HG02973 (cell line): ENCODE data around the gene KIF1B.
"Not testable (repeated sequence)": the region's sequence is repeated elsewhere in the genome, so short reads cannot be mapped to it uniquely, and the experiment has no call there.

Source experiments
- ATAC-seq: cut with Tn5 transposase; IDR thresholded peaks from one replicate; pipeline ENCODE4 v1.9.1; 2021; ENCODE audit warnings: moderate library complexity; ENCODE audit not compliant: unreplicated experiment

KIF1B gene

DNA sequence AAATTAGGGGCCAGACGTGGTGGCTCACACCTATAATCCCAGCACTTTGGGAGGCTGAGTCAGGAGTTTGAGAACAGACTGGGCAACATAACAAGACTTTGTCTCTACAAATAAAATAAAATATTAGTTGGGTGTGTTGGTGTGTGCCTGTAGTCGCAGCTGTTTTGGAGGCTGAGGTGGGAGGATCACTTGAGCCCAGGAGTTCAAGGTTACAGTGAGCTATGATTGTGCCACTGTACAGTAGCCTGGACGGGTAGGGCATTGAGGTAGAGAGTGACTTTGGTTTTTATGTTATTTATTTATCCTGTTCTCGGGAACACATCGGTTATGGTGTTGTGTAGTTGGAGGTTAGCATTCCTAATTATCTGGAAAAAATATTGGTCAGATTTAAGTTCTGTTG, 19.5 kb downstream of the KIF1B start:
- no peak for ATAC-seq

DNA sequence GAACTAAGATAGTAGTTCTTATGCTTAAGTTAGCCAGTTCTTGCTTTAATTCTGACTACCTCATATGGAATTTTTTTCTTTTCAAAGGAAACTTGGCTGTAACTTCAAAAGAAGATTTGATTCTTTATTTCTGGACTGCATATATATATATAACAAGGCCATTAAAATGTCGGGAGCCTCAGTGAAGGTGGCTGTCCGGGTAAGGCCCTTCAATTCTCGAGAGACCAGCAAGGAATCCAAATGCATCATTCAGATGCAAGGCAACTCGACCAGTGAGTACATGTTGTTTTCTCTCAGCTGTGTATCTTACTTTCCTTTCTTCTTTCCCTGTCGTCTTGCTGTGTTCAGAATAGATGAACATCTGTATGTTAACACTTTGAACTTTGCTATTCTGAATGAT, 21.8 kb downstream of the KIF1B start:
- ATAC-seq, result no peak

DNA sequence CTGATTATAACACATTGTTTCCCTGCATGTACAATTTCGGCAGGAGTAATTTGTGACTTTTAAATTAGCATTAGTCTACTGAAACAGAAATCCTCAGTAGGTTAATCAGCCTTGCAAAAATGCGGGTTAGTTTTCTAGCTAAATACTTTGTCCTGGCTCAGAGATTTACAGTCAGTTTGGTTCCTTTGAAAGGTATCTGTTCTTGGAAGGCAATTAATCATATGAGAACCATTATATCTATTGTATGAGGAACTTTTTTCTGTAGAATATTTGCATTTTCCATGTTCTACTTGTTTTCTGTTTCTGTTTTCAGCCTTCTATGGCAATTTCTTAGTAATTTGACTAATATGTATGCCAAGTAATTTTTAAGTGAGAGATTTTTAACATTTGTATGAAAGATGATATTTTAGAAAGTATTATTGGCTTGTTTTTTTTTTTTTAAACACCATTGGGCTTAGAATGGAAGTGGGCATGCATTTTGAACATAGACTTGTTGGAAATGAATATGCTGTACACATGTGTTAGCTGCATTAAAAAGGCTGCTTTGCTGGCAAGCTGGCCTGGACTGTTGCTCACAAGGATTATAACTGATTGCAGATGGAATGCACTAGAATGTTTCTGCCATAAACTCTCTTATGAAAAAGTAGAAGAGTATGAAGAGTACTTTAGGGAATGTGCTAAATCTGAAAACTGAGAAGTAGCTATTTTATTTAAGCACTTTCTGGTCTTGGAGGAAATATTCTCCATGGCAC, 26.2 kb downstream of the KIF1B start:
- ATAC-seq, result no peak

DNA sequence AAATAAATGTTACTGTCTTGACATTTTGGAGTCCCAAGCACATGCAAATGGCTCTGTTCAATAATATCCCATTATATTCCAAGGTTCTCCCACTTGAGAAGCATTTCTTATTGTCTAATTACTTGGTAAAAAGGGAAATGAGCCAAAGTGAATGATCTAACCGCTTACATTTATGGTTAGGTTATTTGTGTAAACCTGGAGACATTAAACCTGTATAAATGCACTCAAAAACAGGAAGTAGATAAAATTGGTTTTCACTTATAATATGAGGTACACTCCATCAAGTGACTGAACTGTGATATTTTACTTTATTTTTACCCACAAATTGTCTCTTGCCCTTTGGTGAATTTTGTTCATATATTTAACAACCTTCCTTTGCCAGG, 26.8 kb downstream of the KIF1B start:
- no peak for ATAC-seq

DNA sequence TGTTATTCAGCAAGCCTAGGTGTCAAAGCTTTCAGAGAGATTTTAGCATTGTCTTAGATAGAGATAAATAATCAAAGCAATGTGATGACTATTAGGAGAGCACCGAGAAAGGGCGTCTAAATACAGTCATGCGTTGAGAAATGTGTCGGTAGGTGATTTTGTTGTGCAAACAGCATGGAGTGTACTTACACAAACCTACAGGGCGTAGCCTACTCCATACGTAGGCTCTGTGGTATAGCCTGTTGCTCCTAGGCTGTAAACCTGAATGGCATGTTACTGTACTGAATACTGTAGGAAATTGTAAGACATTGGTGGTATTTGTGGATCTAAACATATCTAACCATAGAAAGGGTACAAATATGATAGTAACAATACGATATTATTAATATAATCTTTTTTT, 31.8 kb downstream of the KIF1B start:
- no peak for ATAC-seq

DNA sequence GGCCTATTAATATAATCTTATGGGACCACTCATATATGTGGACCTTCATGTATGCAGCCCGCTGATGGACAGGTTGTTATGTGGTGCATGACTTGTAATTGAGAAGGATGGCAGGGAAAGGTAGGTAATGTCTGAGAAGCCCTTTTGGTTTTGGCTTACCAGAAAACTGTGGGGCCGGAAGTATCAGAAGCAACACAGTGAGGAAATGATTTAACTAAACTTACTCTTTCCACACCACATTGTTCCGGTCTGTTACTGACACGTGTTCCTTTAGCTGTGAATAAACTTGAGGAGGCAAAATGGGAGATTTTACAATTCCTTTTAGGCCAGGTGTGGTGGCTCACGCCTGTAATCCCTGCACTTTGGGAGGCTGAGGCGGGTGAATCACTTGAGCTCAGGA, 32.4 kb downstream of the KIF1B start:
- ATAC-seq, result no peak

DNA sequence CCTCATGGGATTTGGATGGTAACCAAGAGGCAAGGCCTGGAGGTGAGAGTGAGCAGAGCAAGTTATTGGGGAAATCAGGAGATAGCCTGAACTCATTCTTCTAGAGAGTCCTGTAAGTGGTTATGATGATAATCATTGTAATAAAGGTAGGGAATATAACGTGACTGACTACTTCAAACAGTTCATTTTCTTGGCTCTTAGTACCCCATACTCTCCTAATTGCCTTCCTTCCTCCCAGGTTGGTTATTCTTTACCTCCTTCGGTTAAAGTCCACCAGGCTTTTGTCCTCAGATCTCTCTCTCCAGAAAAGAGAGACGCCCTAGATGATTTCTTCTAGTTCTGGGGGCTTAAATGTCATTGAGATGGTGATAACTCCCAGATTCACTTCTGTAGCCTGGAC, 35.3 kb downstream of the KIF1B start:
- no peak for ATAC-seq

DNA sequence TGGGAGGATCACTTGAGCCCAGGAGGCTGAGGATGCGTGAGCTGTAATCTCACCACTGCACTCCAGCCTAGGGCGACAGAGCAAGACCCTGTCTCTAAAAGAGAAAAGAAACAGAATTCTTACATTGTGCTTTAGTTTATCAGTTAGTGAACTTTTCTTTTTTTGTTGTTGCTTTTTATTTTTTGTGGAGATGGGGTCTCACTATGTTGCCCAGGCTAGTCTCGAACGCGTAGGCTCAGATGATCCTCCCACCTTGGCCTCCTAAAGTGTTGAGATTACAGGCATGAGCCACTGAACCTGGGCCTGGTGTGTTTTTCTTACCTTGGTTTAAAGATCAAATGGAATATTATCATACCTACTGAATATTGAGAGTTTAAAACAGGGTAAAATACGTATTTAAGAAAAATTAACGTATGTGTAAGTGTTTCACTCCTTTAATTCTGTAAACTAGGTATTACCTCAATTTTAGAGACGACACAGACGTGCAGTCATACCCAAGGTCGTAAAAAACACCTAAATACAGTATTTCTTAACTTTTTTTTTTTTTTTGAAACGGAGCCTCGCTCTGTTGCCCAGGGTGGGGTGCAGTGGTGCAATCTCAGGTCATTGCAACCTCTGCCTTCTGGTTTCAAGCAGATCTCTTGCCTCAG, 39.6 kb downstream of the KIF1B start:
- no peak for ATAC-seq

DNA sequence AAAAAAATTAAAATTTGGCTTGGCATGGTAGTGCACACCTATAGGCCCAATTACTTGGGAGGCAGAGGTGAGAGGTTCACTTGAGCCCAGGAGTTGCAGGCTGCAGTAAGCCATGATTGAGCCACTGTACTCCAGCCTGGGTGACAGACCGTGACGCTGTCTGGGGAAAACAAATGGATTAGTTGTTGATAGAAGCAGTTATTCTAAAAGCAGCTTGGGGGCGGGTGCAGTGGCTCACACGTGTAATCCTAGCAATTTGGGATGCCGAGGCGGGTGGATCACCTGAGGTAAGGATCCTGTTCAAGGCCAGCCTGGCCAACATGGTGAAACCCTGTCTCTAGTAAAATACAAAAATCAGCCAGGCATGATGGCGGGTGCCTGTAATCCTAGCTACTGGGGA, 40.3 kb downstream of the KIF1B start:
- ATAC-seq, result no peak

DNA sequence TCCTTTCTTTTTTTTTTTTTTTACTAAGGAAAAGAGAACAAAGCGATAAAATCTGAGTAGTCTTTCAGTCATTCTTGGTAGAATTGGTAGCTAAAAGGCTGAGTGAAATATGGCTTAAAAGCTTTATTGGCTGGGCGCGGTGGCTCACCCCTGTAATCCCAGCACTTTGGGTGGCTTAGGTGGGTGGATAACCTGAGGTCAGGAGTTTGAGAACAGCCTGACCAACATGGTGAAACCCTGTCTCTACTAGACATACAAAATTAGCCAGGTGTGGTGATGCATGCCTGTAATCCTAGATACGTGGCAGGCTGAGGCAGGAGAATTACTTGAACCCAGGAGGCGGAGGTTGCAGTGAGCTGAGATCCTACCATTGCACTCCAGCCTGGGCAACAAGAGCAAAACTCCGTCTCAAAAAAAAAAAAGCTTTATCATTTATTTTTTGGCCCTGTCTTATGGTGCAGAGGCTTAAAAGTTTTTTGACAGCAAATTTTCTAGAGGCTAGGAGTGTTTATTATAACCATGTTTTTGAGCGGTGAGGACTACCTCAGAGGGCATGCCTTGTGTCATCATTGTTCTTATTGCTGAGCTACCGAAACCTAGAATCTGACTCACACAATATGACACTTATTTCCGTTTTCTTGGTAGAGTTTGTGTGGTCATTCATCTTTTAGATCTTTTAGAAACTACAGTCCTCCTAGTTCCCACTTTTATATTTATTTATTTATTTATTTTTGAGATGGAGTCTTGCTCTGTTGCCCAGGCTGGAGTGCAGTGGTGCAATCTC, 41.1 kb downstream of the KIF1B start:
- not testable (repeated sequence) for ATAC-seq

DNA sequence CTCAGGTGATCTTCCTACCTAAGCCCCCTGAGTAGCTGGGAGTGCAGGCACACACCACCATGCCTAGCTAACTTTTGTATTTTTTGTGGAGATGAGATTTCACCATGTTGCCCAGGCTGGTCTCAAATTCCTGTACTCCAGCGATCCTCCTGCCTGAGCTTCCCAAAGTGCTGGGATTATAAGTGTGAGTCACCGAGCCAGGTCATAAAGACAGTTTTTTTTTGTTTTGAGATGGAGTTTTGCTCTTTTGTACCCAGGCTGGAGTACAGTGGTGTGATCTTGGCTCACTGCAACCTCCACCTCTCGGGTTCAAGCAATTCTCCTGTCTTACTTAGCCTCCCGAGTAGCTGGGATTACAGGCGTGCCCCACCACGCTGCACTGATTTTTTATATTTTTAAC, 42.1 kb downstream of the KIF1B start:
- ATAC-seq, result no peak

DNA sequence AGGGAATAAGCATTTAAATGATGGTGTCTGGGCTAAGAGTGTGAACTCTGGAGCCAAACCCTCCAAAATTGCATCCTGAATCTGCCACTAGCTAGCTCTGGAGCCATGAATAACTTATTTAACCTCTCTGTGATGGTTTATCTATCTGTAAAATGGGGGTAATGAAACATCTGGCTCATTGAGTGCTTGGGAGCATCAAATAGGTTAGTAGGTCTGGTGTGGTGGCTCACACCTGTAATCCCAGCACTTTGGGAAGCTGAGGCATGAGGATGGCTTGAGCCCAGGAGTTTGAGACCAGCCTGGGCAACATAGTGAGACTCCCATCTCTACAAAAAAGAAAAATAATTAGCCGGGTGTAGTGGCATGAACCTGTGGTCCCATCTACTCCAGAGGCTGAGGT, 42.8 kb downstream of the KIF1B start:
- ATAC-seq, result no peak

DNA sequence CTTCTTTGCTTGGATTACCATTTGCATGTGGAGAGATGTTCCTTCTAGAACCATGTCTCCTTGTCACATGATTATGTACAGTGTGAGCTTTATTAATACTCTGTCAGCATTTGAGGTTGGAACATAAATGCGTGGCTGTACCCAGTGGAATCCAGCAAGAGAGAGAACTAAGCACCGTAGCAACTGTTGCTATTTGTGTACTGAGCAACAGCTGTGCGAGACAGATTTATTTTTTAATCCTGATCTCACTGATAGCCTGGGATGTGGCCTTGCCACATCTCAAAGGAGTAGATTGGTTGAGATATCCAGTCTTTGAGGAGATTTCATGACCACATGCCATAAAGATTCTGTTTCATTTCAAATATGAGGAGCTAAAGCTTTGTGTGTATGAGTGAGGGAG, 43.4 kb downstream of the KIF1B start:
- ATAC-seq, result no peak

DNA sequence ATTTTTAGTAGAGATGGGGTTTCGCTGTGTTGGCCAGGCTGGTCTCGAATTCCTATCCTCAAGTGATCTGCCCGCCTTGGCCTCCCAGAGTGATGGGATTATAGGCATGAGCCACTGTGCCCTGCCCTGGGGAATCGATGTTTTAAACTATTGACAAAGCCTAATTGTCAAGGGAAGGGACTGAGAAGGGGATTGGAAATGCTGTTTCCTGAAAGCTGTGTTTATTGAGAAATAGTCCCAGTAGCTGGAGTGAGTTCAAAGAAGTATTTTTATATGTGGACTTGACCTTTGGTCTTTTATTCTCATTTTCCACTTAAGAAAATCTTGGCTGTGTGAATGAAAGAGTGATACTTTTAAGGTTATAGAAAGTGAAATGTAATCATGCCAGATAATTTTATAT, 47.5 kb downstream of the KIF1B start:
- ATAC-seq, result no peak

DNA sequence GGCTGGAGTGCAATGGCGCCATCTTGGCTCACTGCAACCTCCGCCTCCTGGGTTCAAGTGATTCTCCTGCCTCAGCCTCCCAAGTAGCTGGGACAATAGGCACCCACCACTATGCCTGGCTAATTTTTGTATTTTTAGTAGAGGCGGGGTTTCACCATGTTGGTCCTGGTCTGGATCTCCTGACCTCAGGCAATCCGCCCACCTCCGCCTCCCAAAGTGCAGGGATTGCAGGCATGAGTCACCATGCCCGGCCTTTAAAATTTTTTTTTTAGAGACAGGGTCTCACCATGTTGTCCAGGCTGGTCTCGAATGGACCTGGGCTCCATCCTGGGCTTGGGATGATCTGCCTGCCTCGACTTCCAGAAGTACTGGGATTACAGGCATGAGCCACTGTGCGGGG, 49.2 kb downstream of the KIF1B start:
- not testable (repeated sequence) for ATAC-seq

DNA sequence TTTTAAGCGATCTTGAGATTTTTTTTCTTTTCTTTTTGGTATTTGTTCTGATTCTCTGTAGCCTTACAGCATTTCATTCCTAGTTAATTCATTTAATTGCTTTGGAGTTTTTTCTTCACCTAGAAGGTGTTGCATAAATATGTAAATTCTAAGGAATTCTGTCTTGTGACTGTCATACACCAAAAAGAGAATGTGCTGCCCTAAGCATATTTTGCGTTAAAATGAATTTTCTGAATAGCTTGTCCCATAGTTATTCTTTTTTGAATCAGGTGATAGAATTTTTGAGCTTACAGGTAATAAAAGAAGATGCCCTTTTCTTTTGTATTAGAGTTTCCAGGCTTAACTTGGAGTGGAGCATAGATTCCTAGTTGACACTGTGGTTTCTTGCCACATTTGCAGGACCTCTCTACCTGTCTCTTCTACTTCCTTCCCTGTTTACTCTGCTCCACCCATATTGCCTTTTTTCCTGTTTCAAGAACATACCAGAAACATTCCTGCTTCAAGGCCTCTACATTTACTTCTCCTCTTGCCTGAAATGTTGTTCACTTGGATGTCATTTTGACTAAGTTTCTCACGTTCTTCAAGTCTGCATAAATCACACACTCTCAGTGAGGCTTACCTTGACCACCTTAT, 53.2 kb downstream of the KIF1B start:
- ATAC-seq, result no peak

DNA sequence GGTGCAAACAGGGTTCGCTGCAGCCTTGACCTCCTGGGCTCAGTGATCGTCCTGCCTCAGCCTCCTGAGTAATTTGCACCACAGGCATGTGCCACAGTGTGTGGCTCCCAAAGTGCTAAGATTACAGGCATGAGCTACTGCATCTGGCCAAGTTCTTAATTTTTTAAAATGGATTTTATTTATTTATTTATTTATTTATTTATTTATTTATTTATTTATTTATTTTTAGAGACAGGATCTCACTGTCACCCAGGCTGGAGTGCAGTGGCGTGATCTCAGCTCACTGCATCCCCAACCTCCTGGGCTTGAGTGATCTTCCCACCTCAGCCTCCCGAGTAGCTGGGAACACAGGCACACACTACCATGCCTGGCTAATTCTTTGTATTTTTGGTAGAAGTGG, 54.7 kb downstream of the KIF1B start:
- no peak for ATAC-seq

DNA sequence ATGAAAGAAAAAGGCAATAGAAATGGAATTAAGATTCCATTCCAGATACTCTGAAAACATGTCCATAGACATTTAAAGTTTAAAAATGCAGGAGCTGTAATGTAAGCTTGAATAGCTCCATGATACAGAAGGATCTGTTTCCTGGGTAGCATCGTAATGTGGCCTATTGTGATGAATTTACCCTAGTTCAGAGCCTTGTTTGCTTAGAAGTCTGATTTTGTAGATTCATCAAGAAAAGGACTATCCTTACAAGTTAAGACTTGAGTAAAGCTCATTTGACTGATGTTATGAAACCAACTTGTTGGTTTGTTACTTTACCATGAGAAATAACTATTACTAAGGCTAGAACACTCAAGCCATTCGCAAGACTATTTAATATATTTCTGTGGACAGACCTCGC, 55.5 kb downstream of the KIF1B start:
- no peak for ATAC-seq

DNA sequence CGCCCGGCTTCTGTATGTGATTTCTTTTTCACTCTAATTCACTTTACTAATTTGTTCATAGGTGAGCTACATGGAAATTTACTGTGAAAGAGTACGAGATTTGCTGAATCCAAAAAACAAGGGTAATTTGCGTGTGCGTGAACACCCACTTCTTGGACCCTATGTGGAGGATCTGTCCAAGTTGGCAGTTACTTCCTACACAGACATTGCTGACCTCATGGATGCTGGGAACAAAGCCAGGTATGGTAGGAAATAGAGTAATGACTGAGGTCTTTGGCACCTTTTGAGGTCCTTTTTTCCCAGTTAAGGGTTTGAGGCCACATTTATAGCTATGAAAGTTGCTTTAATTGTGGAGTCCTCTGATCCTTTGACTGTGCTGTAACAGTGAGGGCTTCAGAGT, 56.9 kb downstream of the KIF1B start:
- no peak for ATAC-seq

DNA sequence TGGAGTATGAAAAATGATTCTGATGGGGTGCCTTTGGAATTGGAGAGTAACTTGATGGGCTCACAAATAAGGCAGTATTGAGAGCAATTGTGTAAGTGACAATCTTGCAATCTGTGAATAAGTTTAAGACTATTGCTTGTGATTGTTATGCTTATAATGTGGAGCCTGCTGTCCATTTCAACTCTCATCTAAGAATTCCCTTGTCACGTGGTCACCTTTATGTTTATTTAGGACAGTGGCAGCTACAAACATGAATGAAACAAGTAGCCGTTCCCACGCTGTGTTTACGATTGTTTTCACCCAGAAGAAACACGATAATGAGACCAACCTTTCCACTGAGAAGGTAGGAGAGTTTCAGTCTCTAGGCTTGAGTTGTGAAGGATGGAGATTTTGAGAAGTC, 57.6 kb downstream of the KIF1B start:
- no peak for ATAC-seq

DNA sequence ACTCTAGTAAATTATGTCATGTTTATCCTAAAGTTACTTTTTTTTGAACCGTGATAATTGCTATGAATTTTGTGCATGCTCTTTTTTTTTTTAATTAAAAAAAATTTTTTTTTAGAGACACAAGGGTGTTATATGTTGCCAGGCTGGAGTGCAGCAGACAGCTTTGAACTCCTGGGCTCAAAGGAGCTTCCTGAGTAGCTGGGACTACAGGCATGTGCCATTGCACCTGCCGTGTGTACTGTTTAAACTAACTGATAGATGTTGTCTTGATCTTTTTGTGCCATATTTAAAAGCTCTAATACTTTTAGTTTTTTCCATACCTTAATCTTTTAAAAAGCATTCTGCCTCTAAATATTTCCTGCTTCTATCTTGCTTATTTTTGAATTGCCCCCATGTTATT, 60.7 kb downstream of the KIF1B start:
- ATAC-seq, result no peak

DNA sequence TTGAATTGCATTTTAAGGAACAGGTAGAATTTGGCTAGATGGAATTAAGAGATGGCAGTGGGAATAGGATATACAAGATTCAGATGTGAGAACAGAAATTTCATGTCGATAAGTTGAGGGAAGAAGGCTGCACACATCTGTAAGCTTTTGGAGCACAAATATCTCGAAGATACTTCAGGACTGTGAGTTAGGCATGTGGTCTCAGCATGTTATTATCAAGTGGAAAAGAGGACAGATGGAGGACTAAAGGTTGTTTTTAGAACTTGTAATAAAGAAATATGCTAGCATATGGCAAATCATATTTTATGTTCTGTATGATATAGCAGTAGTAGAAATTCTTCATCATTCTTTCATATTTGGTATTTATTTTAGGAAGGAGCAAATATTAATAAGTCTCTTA, 61.5 kb downstream of the KIF1B start:
- ATAC-seq, result no peak
